HepG2 (cell line): ENCODE measurements around the gene PDE9A. TPM values are rescaled to one million over a fixed set of nuclear protein-coding genes. Genes with fewer than 3 reads are reported as not detected.

Experiments used
- BORCS8-MEF2B ChIP-seq: sonication (generic); formaldehyde crosslinking; IDR thresholded peaks from 2 replicates; pipeline ENCODE4 v1.8.0; 2022; ENCODE audit warnings: mild to moderate bottlenecking, missing genetic modification reagents
- ELF1 ChIP-seq: sonication (generic); formaldehyde crosslinking; IDR thresholded peaks from 2 replicates; pipeline ENCODE4 v1.4.0; 2020; ENCODE audit warnings: missing genetic modification reagents
- HNRNPLL ChIP-seq: fragments of 200-400 bp; formaldehyde crosslinking; IDR thresholded peaks from 2 replicates; pipeline ENCODE4 v1.6.1; 2017; ENCODE audit warnings: mild to moderate bottlenecking, low read depth, low read length; ENCODE audit not compliant: poor library complexity, severe bottlenecking
- RAD21 ChIP-seq: fragments of 450-650 bp; formaldehyde crosslinking; IDR thresholded peaks from 2 replicates; pipeline ENCODE4 v1.5.0; 2020; ENCODE audit warnings: mild to moderate bottlenecking
- SP5 ChIP-seq: IDR thresholded peaks from 2 replicates; pipeline ENCODE4 v1.6.1; 2016; ENCODE audit warnings: low read depth, borderline replicate concordance
- TAF1 ChIP-seq: sonication (generic); formaldehyde crosslinking; IDR thresholded peaks from 2 replicates; pipeline ENCODE4 v1.4.0; 2020; ENCODE audit warnings: missing genetic modification reagents
- ZNF180 ChIP-seq: sonication (generic); formaldehyde crosslinking; IDR thresholded peaks from 2 replicates; pipeline ENCODE4 v1.4.0; 2020; ENCODE audit warnings: low read depth, missing genetic modification reagents, borderline replicate concordance
- ZNF234 ChIP-seq: sonication (generic); formaldehyde crosslinking; conservative IDR thresholded peaks from 2 replicates; pipeline ENCODE4 v1.5.1; 2020; ENCODE audit warnings: mild to moderate bottlenecking, missing genetic modification reagents
- ZNF280D ChIP-seq: sonication (generic); formaldehyde crosslinking; IDR thresholded peaks from 2 replicates; pipeline ENCODE4 v1.5.1; 2020; ENCODE audit warnings: mild to moderate bottlenecking, missing genetic modification reagents
- ZNF3 ChIP-seq: IDR thresholded peaks from 2 replicates; pipeline ENCODE4 v1.7.0; 2017; ENCODE audit warnings: inconsistent platforms
- ZNF720 ChIP-seq: sonication (generic); formaldehyde crosslinking; IDR thresholded peaks from 2 replicates; pipeline ENCODE4 v1.4.0; 2020; ENCODE audit warnings: missing genetic modification reagents
- ZNF841 ChIP-seq: sonication (generic); formaldehyde crosslinking; IDR thresholded peaks from 2 replicates; pipeline ENCODE4 v1.8.1; 2023; ENCODE audit warnings: missing genetic modification reagents, borderline replicate concordance
- ZNF891 ChIP-seq: sonication (generic); formaldehyde crosslinking; IDR thresholded peaks from 2 replicates; pipeline ENCODE4 v1.5.0; 2020; ENCODE audit warnings: mild to moderate bottlenecking, missing genetic modification reagents
- polyA plus RNA-seq, 8 experiments: library from polyadenylated mRNA; depleted of rRNA in 3 of 8; stranded (reverse) in 7 of 8; unstranded in 1 of 8; fragments of >200 nt; fragmentation: Illumina TruSeq in 4 of 8; extraction: Trizol in 4 of 8; gene quantifications; 2 replicates each; pipeline versions ENCODE4 v1.2.1 to v1.2.3, GENCODE V29; 2011 to 2016; ENCODE audit warnings: low read depth in 4 of 8, missing spikeins in 1 of 8, mixed read lengths in 1 of 8; ENCODE audit not compliant: insufficient read depth in 1 of 8
- total RNA-seq, 5 experiments: library from RNA; depleted of rRNA; stranded (reverse); fragments of >200 nt; fragmentation: Illumina TruSeq; extraction: Trizol; gene quantifications; 2 replicates each; pipeline ENCODE4 v1.2.3, GENCODE V29; 2016; ENCODE audit warnings: low read depth in 1 of 5
- TF ChIP-seq, protein P1 (sequence below), 2 experiments: sonication (generic) in 1 of 2; formaldehyde crosslinking in 1 of 2; IDR thresholded peaks; 2 replicates each; pipeline versions ENCODE4 v1.4.0 to v1.6.1; 2016 to 2020; ENCODE audit warnings: borderline replicate concordance in 1 of 2, low read depth in 1 of 2, mild to moderate bottlenecking in 1 of 2, missing genetic modification reagents in 1 of 2
- TF ChIP-seq, protein P2 (sequence below): sonication (generic); formaldehyde crosslinking; IDR thresholded peaks from 2 replicates; pipeline ENCODE4 v1.9.0; 2022; ENCODE audit warnings: missing genetic modification reagents, mild to moderate bottlenecking, borderline replicate concordance
- TF ChIP-seq, protein P3 (sequence below): sonication (generic); formaldehyde crosslinking; conservative IDR thresholded peaks from 2 replicates; pipeline ENCODE4 v1.4.0; 2020; ENCODE audit warnings: mild to moderate bottlenecking, missing genetic modification reagents, moderate library complexity

PDE9A gene
- total and polyA plus RNA-seq, 2 of the 13 experiments (the other 11 are each of a cell fraction or from before 2014, with no cell fraction given) = 4.6 to 19.7 TPM

DNA sequence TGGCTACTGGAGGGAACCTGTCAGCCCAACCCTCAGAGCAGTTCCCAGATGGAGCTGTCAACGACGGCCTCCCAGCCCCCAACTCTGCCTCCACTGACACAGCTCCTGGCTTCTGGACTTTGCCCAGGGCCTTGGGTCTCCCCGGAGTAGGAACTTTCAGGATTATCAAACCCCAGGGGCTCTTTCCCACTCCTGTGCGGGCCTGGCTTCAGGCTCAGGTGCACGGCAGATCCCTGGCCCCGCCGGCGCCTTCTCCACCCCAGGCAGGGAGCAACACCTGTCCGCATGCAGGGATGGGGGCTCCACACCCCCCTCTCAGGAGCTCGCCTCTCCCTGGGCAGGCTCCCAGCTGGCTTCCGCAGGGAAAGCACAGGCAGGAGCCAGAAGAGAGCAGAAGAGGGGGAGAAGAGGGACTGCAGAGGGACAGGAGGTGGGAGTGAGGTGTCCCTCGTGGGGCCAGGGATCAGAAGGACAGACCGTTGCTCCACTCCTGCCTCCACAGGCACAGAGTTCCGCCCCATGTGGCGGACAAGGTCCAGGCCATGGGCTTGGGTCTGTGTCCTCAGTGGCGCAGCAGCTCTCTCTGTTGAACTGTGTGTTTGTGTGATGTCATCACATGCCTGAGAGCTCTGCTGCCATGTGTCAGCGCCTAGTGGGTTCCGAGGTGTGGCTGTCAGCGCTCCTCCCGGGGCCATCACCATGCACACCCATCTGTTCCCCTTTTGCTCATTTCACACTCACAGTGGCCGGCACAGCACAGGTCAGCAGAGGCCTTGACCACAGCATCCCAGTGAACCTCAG lies 107.7 kb downstream of the PDE9A start (continued):
- TF ChIP-seq, protein P1, sequence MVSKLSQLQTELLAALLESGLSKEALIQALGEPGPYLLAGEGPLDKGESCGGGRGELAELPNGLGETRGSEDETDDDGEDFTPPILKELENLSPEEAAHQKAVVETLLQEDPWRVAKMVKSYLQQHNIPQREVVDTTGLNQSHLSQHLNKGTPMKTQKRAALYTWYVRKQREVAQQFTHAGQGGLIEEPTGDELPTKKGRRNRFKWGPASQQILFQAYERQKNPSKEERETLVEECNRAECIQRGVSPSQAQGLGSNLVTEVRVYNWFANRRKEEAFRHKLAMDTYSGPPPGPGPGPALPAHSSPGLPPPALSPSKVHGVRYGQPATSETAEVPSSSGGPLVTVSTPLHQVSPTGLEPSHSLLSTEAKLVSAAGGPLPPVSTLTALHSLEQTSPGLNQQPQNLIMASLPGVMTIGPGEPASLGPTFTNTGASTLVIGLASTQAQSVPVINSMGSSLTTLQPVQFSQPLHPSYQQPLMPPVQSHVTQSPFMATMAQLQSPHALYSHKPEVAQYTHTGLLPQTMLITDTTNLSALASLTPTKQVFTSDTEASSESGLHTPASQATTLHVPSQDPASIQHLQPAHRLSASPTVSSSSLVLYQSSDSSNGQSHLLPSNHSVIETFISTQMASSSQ (IDR thresholded peaks at IDR 0.05; ENCODE audit: low read depth) = no peak
- TF ChIP-seq, protein P1 (CRISPR knock-in tag; IDR thresholded peaks at IDR 0.05; ENCODE audit: borderline replicate concordance) = no peak
- TF ChIP-seq ZNF180 (CRISPR knock-in tag) (no peak), BORCS8-MEF2B (CRISPR knock-in tag) (no peak), ZNF841 (no peak), ZNF891 (CRISPR knock-in tag) (0 out of 2 replicates have a peak, but pooled peaks have one; percentile 2), ZNF280D (no peak), ELF1 (CRISPR knock-in tag) (peak; percentile 32; the same call in 1 of the 2 replicates), ZNF3 (no peak), SP5 (no peak), HNRNPLL (no peak), ZNF720 (no peak), TAF1 (CRISPR knock-in tag) (no peak), ZNF234 (CRISPR knock-in tag) (0 out of 2 replicates have a peak, but pooled peaks have one; percentile 21), RAD21 (CRISPR knock-in tag) (no peak)
- TF ChIP-seq, protein P2, sequence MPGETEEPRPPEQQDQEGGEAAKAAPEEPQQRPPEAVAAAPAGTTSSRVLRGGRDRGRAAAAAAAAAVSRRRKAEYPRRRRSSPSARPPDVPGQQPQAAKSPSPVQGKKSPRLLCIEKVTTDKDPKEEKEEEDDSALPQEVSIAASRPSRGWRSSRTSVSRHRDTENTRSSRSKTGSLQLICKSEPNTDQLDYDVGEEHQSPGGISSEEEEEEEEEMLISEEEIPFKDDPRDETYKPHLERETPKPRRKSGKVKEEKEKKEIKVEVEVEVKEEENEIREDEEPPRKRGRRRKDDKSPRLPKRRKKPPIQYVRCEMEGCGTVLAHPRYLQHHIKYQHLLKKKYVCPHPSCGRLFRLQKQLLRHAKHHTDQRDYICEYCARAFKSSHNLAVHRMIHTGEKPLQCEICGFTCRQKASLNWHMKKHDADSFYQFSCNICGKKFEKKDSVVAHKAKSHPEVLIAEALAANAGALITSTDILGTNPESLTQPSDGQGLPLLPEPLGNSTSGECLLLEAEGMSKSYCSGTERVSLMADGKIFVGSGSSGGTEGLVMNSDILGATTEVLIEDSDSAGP (CRISPR knock-in tag) = peak; percentile 70; the same call in 1 of the 2 replicates
- TF ChIP-seq, protein P3, sequence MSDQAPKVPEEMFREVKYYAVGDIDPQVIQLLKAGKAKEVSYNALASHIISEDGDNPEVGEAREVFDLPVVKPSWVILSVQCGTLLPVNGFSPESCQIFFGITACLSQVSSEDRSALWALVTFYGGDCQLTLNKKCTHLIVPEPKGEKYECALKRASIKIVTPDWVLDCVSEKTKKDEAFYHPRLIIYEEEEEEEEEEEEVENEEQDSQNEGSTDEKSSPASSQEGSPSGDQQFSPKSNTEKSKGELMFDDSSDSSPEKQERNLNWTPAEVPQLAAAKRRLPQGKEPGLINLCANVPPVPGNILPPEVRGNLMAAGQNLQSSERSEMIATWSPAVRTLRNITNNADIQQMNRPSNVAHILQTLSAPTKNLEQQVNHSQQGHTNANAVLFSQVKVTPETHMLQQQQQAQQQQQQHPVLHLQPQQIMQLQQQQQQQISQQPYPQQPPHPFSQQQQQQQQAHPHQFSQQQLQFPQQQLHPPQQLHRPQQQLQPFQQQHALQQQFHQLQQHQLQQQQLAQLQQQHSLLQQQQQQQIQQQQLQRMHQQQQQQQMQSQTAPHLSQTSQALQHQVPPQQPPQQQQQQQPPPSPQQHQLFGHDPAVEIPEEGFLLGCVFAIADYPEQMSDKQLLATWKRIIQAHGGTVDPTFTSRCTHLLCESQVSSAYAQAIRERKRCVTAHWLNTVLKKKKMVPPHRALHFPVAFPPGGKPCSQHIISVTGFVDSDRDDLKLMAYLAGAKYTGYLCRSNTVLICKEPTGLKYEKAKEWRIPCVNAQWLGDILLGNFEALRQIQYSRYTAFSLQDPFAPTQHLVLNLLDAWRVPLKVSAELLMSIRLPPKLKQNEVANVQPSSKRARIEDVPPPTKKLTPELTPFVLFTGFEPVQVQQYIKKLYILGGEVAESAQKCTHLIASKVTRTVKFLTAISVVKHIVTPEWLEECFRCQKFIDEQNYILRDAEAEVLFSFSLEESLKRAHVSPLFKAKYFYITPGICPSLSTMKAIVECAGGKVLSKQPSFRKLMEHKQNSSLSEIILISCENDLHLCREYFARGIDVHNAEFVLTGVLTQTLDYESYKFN = peak; percentile 84
